Kidney epithelial cell (primary cell): Measurements from ENCODE around the gene NOL6. TPM values are rescaled to one million over a fixed set of nuclear protein-coding genes. Genes with fewer than 3 reads are reported as not detected.
A peak's percentile ranks its signal among the peaks of the same experiment; 100 is the strongest.
"Not testable (repeated sequence)": the region's sequence is repeated elsewhere in the genome, so short reads cannot be mapped to it uniquely, and the experiment has no call there.

Source experiments
- DNase-seq: peaks from one replicate; pipeline ENCODE4 v3.0.0-alpha.2; 2010; ENCODE audit warnings: low read depth
- H3K27me3 ChIP-seq: 2 replicates; pipeline ENCODE4 v1.6.0; 2011; ENCODE audit warnings: low read length; ENCODE audit not compliant: control insufficient read depth, insufficient read depth
- H3K36me3 ChIP-seq: 2 replicates; pipeline ENCODE4 v1.5.1; 2011; ENCODE audit warnings: low read length; ENCODE audit not compliant: control insufficient read depth, insufficient read depth
- H3K4me3 ChIP-seq: 2 replicates; pipeline ENCODE4 v1.5.1; 2011; ENCODE audit warnings: low read depth, mild to moderate bottlenecking, control low read depth, low read length
- CTCF ChIP-seq: IDR thresholded peaks from 2 replicates; pipeline ENCODE4 v1.5.1; 2011; ENCODE audit warnings: mild to moderate bottlenecking, moderate library complexity, low read length, control low read depth, inconsistent platforms; ENCODE audit not compliant: insufficient read depth, poor library complexity, severe bottlenecking
- total RNA-seq: library from RNA; depleted of rRNA; stranded (reverse); fragments of >200 nt; gene quantifications from 2 replicates; pipeline ENCODE4 v1.2.3, GENCODE V29; 2015

The NOL6 gene
- total RNA-seq, 1 donor from 2014 or later, result 34.8 TPM

GRCh38 chr9:33510262-33511183 is 36.8 kb upstream of the NOL6 start:
- no peaks in the 10 kb centered on the region for H3K27me3 ChIP-seq
- no peaks in the 10 kb centered on the region for H3K36me3 ChIP-seq
- no peak for DNase-seq
- H3K4me3 ChIP-seq, result peak overlapping the region; percentile 45
- TF ChIP-seq CTCF, result no peak

GRCh38 chr9:33506626-33507370 is 33.1 kb upstream of the NOL6 start:
- DNase-seq, result peak; percentile 97
- no peak overlapping the region for H3K4me3 ChIP-seq
- no peaks in the 10 kb centered on the region for H3K36me3 ChIP-seq
- no peak for TF ChIP-seq CTCF
- H3K27me3 ChIP-seq, result no peaks in the 10 kb centered on the region

- no peak for DNase-seq
- H3K36me3 ChIP-seq, result no peaks in the 10 kb centered on the region
- peak; percentile 12 for TF ChIP-seq CTCF
- no peak overlapping the region for H3K4me3 ChIP-seq
- no peaks in the 10 kb centered on the region for H3K27me3 ChIP-seq
Measured at GRCh38 chr9:33498387-33498786, 24.7 kb upstream of the NOL6 start.

- not testable (repeated sequence) for H3K27me3 ChIP-seq, H3K4me3 ChIP-seq, DNase-seq, H3K36me3 ChIP-seq
Measured at GRCh38 chr9:33493819-33494218, 20.1 kb upstream of the NOL6 start.

GRCh38 chr9:33489066-33489465 is 15.3 kb upstream of the NOL6 start:
- no peak for TF ChIP-seq CTCF
- Histone ChIP-seq H3K27me3 (no peaks in the 10 kb centered on the region), H3K4me3 (no peak overlapping the region), H3K36me3 (no peaks in the 10 kb centered on the region)
- no peak for DNase-seq

GRCh38 chr9:33485312-33485711 is 11.6 kb upstream of the NOL6 start:
- H3K36me3 ChIP-seq, DNase-seq, H3K27me3 ChIP-seq, H3K4me3 ChIP-seq: not testable (repeated sequence)
